Tibial artery (tissue), 4 donors: ENCODE data around the gene AIP.

Experiments used
- DNase-seq, 2 donors: peaks; one replicate each; pipeline ENCODE4 v3.0.0-alpha.2; 2019
- H3K27ac ChIP-seq, 2 donors: fragments of 200-600 bp; sonication (generic) in 1 of 2; 1 replicate in 1 of 2; 2 replicates in 1 of 2; pipeline ENCODE4 v1.5.1; 2018 to 2019; ENCODE audit warnings: mild to moderate bottlenecking in 1 of 2
- H3K27me3 ChIP-seq, 2 donors: fragments of 200-600 bp; sonication (generic) in 1 of 2; one replicate each; pipeline versions ENCODE4 v1.5.1 to v1.6.0; 2016 to 2019
- H3K36me3 ChIP-seq, 3 donors: fragments of 200-600 bp; sonication (generic) in 2 of 3; one replicate each; pipeline ENCODE4 v1.5.1; 2016 to 2019; ENCODE audit warnings: mild to moderate bottlenecking in 2 of 3
- H3K4me1 ChIP-seq, 4 donors: fragments of 200-600 bp; sonication (generic) in 2 of 4; 1 replicate in 3 of 4; 2 replicates in 1 of 4; pipeline ENCODE4 v1.5.1; 2016 to 2019
- H3K4me3 ChIP-seq, 2 donors: fragments of 200-600 bp; sonication (generic) in 1 of 2; 1 replicate in 1 of 2; 2 replicates in 1 of 2; pipeline ENCODE4 v1.5.1; 2018 to 2019; ENCODE audit warnings: mild to moderate bottlenecking in 2 of 2
- H3K9me3 ChIP-seq, 3 donors: fragments of 200-600 bp; sonication (generic) in 1 of 3; one replicate each; pipeline ENCODE4 v1.5.1; 2016 to 2019
- intact Hi-C: fragments of 100-400 bp; cut with DNase I; formaldehyde crosslinking; loops from one replicate; pipeline ENCODE4 v1.15.0; 2023; ENCODE audit warnings: low total_unique reads
- TF ChIP-seq, protein P1 (sequence below), 2 experiments: fragments of 200-600 bp in 1 of 2; fragments of 450-650 bp in 1 of 2; IDR thresholded peaks; one replicate each; pipeline ENCODE4 v1.5.1; 2017 to 2019; ENCODE audit warnings: antibody characterized with exemption in 2 of 2, mild to moderate bottlenecking in 1 of 2, moderate library complexity in 1 of 2

Gene AIP

DNA sequence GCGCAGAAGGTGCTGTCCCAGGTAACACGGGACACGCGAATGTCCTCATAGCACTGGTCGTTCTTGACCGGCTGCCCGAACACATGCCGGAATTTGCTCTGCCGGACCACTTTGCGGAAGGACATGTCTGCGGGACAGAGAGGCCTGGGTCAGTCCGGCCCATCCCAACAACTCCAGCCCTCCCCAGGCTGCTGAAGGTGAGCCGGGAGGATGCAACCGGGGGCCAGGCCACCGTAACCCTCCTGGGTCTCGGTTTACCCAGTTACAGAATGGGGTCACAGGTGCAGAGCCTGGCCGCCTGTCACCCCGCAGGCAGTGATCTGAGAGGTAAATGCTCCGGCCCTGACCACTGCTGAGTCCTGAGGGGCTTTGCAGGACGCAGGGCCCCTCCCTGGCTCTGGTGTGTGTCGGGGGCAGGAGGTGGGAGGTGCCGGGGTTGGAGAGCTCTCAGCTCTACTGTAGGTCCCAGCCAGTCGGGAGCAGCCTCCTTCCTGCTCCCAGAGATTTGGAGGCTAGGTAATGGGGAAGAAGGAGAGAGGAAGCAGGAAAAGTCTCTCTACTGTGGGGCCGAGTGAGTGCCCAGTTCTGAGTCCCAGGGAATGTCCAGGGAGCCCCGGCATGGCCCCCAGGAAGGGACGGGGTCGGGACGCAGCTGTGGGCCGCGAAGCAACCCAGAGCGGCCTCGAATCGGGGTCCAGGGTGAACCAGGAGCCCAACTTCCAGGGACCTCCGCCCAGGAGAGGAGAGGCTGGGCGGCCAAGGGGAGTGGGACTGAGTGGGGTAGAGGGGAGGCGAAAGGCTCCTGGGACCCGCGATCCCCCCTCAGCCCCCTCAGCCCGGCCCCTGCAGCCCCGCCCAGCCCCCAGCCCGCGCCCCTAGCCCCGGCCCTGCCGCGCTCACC lies 40.1 kb upstream of the AIP start:
- Histone ChIP-seq H3K4me1 (peaks cover 0 to 49% (median 28%) of the 10 kb centered on the region in 4 donors), H3K36me3 (peaks cover 0 to 45% (median 34%) of the 10 kb centered on the region in 3 donors), H3K27me3 (no peaks in the 10 kb centered on the region), H3K4me3 (peak overlapping the region; percentile 89 to 90), H3K9me3 (no peaks in the 10 kb centered on the region), H3K27ac (peak overlapping the region; percentile 96 to 98)
- intact Hi-C loops = loop anchor here (2.0 kb wide), 1 partner anchor 22 kb away; no protein-coding TSS in a partner anchor
- TF ChIP-seq, protein P1, sequence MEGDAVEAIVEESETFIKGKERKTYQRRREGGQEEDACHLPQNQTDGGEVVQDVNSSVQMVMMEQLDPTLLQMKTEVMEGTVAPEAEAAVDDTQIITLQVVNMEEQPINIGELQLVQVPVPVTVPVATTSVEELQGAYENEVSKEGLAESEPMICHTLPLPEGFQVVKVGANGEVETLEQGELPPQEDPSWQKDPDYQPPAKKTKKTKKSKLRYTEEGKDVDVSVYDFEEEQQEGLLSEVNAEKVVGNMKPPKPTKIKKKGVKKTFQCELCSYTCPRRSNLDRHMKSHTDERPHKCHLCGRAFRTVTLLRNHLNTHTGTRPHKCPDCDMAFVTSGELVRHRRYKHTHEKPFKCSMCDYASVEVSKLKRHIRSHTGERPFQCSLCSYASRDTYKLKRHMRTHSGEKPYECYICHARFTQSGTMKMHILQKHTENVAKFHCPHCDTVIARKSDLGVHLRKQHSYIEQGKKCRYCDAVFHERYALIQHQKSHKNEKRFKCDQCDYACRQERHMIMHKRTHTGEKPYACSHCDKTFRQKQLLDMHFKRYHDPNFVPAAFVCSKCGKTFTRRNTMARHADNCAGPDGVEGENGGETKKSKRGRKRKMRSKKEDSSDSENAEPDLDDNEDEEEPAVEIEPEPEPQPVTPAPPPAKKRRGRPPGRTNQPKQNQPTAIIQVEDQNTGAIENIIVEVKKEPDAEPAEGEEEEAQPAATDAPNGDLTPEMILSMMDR (IDR thresholded peaks at IDR 0.05) = no peak
- DNase-seq = no peak

DNA sequence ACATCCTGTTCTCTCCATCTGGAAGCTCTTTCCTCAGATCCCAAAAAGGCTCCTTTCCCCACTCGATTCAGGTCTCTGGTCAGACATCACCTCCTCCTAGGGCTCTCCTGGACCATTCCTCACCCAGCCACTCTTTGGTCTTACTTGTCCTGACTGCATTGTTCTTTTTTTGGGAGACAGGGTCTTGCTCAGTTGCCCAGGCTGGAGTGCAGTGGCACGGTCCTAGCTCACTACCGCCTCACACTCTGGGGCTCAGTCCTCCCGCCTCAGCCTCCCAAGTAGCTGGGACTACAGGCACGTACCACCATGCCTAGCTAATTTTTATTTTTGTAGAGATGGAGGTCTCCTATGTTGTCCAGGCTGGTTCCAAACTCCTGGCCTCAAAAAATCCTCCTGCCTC lies 37.3 kb upstream of the AIP start:
- intact Hi-C loops = no loop called here
- peaks cover 0 to 36% (median 20%) of the 10 kb centered on the region in 4 donors for H3K4me1 ChIP-seq
- TF ChIP-seq, protein P1 (IDR thresholded peaks at IDR 0.05) = no peak
- no peaks in the 10 kb centered on the region for H3K27me3 ChIP-seq
- peaks cover 0 to 19% (median 13%) of the 10 kb centered on the region in 3 donors for H3K36me3 ChIP-seq
- H3K9me3 ChIP-seq = no peaks in the 10 kb centered on the region
- no peak overlapping the region for H3K4me3 ChIP-seq
- no peak for DNase-seq
- H3K27ac ChIP-seq = no peak overlapping the region

DNA sequence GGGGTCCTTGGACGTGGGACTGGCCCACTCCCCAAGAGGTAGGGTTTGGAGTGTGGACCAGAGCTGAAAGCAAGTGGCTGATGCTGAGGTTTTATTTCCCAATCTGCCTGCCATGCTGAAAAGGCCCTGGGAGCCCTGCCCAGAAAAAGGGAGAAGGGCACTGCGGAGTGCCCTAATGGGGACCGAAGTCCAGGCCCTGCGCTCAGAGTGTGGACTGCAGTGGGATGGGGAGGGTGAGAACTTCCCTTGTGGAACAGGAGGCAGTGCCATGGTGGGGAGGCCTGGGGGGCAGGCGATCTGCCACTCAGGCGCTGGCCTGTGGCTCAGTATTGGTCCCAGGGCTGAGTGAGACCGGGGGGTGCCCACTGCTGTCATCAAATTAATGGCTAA lies 34.6 kb upstream of the AIP start:
- Histone ChIP-seq H3K27me3 (no peaks in the 10 kb centered on the region), H3K4me1 (peaks cover 0 to 9% (median 3%) of the 10 kb centered on the region in 4 donors), H3K27ac (no peak overlapping the region), H3K4me3 (no peak overlapping the region), H3K9me3 (no peaks in the 10 kb centered on the region), H3K36me3 (no peaks in the 10 kb centered on the region)
- intact Hi-C loops = no loop called here
- TF ChIP-seq, protein P1 (IDR thresholded peaks at IDR 0.05) = no peak
- no peak for DNase-seq

DNA sequence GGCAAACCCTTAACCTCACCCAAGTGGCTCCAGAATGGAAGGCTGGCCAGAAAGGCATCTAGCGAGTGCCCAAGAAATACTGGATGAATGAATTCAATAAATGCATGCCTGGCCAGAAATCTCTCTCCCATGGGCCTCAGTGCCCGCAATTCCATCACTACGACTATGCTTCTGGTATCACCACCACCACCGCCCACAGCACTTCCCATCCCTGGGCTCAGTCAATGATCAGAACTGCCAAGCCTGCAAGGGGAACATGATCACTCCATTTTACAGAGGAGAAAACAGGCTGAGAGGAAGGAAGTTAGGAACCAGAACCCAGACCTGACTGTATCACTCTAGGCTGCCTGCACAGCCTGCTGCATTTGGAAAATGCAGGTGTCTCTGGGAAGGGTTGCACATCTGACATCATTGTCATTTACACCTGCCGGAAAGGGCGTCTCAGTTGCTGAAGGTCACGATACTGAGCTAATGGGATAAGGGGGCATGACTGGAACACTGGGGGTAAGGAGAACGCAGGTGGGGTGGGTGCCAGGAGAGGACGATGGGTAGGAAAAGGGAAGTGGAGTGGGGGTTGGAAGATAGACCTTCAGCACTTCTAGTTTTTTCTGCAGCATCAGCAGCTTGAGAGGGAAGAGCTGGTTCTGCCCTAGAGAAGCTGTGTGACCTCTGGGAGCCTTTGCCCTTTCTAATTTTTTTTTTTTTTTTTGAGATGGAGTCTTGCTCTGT lies 33.5 kb upstream of the AIP start:
- no peak for DNase-seq
- no peak overlapping the region for H3K4me3 ChIP-seq
- H3K9me3 ChIP-seq = no peaks in the 10 kb centered on the region
- H3K27ac ChIP-seq = no peak overlapping the region
- H3K36me3 ChIP-seq = no peaks in the 10 kb centered on the region
- TF ChIP-seq, protein P1 (IDR thresholded peaks at IDR 0.05) = no peak
- peaks cover 0 to 4% (median under 1%) of the 10 kb centered on the region in 4 donors for H3K4me1 ChIP-seq
- H3K27me3 ChIP-seq = no peaks in the 10 kb centered on the region
- intact Hi-C loops = no loop called here

DNA sequence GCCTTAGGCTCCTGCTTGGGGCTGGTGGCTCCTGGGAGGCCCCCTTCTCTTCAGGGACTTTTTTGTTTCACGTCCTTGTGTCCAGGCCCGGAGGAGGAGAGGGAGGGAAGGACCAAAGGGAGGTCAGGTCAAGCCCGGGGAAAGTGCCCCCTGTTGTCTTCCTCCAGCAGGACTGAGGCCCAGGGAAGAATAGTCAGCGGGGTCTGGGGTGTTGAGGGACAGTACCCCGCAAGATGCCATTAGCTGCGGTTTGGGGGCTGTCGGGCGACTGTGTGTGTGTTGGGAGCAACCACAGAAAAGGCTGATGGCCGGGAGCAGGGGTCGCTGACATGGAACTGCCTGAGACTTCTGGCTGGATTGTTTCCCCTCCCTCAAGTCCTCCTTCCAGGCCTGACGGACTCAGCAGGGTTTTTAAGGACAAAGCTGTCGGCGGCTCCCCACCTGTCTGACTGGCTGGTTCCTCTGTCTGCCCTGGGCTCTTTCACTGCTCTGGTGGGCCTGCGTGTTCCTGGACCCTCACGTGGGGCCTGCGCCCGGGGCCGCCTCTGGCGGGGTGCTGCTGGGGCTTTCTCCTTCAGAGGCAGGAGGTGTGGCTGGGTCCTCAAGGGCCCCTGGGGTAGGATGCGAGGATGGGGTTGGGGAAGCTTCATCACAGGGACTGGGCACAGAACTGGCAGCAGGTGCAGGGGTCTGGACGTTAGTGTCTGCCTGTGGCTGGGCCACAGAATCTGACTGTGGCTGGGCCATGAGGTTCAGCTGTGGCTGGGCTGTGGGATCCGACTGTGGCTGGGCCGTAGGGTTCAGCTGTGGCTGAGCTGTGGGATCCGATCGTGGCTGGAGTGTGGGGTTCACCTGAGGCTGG lies 31.8 kb upstream of the AIP start:
- Histone ChIP-seq H3K36me3 (no peaks in the 10 kb centered on the region), H3K27me3 (no peaks in the 10 kb centered on the region), H3K9me3 (no peaks in the 10 kb centered on the region), H3K27ac (no peak overlapping the region), H3K4me3 (no peak overlapping the region), H3K4me1 (no peaks in the 10 kb centered on the region)
- TF ChIP-seq, protein P1 (IDR thresholded peaks at IDR 0.05) = no peak
- DNase-seq = no peak
- intact Hi-C loops = no loop called here
